Skeletal muscle tissue (tissue), 4 donors: ENCODE results near the gene KCNT1. TPM values are rescaled to one million over a fixed set of nuclear protein-coding genes. Genes with fewer than 3 reads are reported as not detected.

Experiments
- H3K27ac ChIP-seq: one replicate; pipeline ENCODE4 v1.7.0; 2013; ENCODE audit warnings: mild to moderate bottlenecking, low read depth, low read length, inconsistent platforms
- H3K27me3 ChIP-seq, 3 donors: one replicate each; pipeline ENCODE4 v1.7.0; 2013; ENCODE audit warnings: low read length in 3 of 3; ENCODE audit not compliant: control insufficient read depth in 3 of 3, insufficient read depth in 3 of 3
- H3K36me3 ChIP-seq, 3 donors: one replicate each; pipeline ENCODE4 v1.7.0; 2013; ENCODE audit warnings: low read length in 3 of 3; ENCODE audit not compliant: control insufficient read depth in 3 of 3, insufficient read depth in 3 of 3
- H3K4me1 ChIP-seq, 3 donors: one replicate each; pipeline ENCODE4 v1.7.0; 2013; ENCODE audit warnings: low read length in 3 of 3, mild to moderate bottlenecking in 3 of 3; ENCODE audit not compliant: control insufficient read depth in 3 of 3, insufficient read depth in 3 of 3
- H3K4me3 ChIP-seq, 3 donors: one replicate each; pipeline ENCODE4 v1.7.0; 2013; ENCODE audit warnings: low read length in 3 of 3
- H3K9ac ChIP-seq, 3 donors: one replicate each; pipeline ENCODE4 v1.7.0; 2013; ENCODE audit warnings: low read length in 3 of 3, mild to moderate bottlenecking in 3 of 3, moderate library complexity in 2 of 3, low read depth in 1 of 3
- H3K9me3 ChIP-seq, 3 donors: one replicate each; pipeline ENCODE4 v1.7.0; 2013; ENCODE audit warnings: low read length in 3 of 3; ENCODE audit not compliant: control insufficient read depth in 3 of 3
- total RNA-seq: library from RNA; depleted of rRNA; stranded (reverse); fragments of >200 nt; gene quantifications from one replicate; pipeline ENCODE4 v1.2.3, GENCODE V29; 2014
- donor health status: Osteomylitis.

The KCNT1 gene
- total RNA-seq, 1 donor from 2014 or later = 1.6 TPM

DNA sequence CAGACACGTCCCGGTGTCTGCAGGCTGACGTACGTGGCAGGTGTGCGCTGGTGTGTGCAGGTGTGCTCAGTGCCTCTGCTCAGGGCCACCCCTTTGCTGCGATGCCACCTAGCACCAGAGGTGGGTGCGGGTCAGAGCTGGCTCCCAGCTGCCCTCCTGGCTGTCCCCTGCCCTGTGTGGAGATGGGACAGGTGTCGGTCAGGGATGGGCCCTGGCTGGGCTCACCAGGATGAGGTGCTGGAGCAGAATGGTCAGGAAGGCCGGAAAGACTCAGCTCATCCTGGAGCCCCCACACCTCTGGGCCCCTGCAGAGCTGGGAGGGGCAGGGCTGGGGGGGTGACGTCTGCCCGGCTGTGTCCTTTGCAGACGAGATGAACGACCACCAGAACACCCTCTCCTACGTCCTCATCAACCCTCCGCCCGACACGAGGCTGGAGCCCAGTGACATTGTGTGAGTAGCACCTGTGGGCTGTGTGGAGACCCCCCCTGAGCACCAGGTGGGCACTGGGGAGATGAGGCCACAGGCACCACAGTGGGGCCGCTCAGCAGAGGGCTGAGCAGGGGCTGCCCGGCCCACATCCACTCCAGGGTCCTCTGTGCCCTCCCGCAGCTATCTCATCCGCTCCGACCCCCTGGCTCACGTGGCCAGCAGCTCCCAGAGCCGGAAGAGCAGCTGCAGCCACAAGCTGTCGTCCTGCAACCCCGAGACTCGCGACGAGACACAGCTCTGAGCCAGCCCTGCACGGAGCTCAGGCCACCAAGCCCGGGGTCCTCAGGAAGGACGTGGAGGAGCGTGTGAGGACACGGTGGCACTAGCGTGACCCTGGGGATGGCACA, 89.7 kb downstream of the KCNT1 start:
- Histone ChIP-seq H3K27me3 (peaks cover 12 to 23% (median 12%) of the 10 kb centered on the region in 3 donors), H3K4me3 (no peak overlapping the region), H3K9me3 (no peaks in the 10 kb centered on the region), H3K9ac (no peak overlapping the region), H3K4me1 (peaks cover 2 to 5% (median 3%) of the 10 kb centered on the region in 3 donors), H3K36me3 (no peaks in the 10 kb centered on the region), H3K27ac (no peak overlapping the region)

DNA sequence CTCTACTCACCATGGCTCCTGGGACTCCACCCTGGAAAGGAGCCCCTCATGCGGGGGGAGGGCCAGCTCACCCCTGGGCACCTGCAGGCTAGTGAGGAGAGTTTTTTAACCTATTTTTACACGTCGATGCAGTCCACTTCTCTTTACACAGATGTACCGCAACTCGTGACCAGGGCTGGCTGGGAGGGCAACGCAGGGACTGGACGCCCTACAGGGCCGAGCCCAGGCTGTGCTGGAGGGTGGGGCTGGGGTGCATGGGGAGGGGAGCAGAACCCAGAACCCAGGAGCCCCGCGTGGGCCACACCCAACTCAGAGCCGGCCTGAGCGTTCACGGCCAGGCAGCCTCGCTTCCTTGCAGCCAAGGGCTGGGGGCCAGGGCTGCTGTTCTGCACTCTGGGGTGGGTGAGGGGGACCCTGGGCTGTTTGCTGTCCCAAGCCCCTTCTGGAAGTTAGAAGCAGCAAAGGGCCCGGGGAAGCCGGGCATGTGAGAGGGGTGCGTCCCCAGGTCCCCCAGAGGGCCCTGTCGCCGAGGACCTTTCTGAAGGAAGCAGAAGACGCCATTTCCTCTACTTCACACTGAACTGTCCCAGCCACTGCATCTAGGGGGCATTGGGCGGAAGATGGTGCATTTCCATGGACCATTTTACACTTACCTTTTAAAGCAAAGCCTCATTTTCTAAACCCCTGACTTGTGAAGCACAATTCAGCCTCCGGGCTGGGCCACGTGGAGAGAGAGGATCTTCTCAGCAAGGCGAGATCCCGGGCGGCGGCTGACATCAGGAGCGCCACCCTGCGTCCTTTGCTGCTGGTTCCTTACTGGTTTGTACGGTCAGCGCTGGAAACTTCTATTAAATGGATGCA, 90.5 kb downstream of the KCNT1 start:
- Histone ChIP-seq H3K27me3 (peaks cover 15 to 28% (median 18%) of the 10 kb centered on the region in 3 donors), H3K9me3 (no peaks in the 10 kb centered on the region), H3K9ac (no peak overlapping the region), H3K27ac (no peak overlapping the region), H3K4me3 (no peak overlapping the region), H3K4me1 (peaks cover 10 to 13% (median 11%) of the 10 kb centered on the region in 3 donors), H3K36me3 (no peaks in the 10 kb centered on the region)

DNA sequence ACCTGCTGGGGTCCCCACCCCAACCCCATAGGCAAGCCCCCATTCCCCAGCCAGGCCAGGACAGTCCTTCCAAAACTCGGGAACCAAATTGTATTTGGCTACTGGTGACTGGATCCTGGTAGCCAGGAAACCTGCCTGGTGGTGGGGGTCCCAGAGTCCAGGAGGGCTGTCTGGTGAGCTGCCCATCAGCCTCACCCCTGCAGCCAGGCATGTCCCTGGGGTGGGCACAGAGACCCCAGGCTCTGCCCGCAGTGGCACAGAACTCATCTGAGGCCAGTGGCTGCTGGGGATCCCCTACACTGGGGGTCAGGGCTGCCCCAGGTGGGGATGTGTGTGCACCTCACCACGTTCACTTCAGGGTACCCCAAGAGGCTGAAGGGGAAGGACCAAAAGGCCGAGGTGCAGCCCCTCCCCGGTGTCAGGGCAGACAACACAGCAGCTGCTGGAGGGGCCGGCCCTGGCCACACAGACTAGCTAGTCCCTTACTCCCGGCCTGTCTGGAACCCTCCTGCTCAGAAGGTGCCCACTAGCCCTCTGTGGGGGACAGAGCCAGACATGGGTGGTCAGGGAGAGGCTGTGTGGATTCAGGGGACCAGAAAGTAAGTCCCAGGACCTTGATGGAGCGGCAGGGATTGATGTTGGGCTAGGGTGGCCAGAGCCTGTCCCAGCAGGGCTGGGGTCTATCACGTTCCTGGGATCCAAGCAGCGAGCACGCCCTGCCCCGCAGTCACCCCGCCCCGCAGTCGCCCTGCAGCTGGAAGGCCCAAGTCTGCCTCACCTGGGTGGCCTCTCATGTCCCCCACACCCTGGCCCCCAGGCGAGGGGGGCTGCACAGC, 91.5 kb downstream of the KCNT1 start:
- no peak overlapping the region for H3K27ac ChIP-seq
- no peak overlapping the region for H3K9ac ChIP-seq
- no peak overlapping the region for H3K4me3 ChIP-seq
- no peaks in the 10 kb centered on the region for H3K9me3 ChIP-seq
- peaks cover 19 to 22% (median 20%) of the 10 kb centered on the region in 3 donors for H3K4me1 ChIP-seq
- peaks cover 15 to 28% (median 18%) of the 10 kb centered on the region in 3 donors for H3K27me3 ChIP-seq
- no peaks in the 10 kb centered on the region for H3K36me3 ChIP-seq

DNA sequence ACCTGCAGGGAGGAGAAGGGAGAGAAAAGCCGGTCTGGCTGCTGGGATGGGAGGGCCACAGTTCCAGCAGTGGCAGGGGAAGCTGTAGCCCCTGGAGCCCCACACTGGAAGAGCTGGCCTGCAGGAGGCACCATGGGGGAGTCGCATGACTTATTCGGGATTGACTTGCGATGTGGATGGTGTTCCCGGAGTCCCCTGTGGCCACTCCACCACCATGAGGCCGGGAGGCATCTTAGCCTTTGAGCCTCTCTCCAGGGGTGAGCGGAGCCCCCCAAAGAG, 92.0 kb downstream of the KCNT1 start:
- no peak overlapping the region for H3K9ac ChIP-seq
- H3K27ac ChIP-seq = no peak overlapping the region
- H3K9me3 ChIP-seq = no peaks in the 10 kb centered on the region
- peaks cover 25 to 27% (median 26%) of the 10 kb centered on the region in 3 donors for H3K4me1 ChIP-seq
- H3K36me3 ChIP-seq = no peaks in the 10 kb centered on the region
- no peak overlapping the region for H3K4me3 ChIP-seq
- H3K27me3 ChIP-seq = peaks cover 15 to 28% (median 18%) of the 10 kb centered on the region in 3 donors

DNA sequence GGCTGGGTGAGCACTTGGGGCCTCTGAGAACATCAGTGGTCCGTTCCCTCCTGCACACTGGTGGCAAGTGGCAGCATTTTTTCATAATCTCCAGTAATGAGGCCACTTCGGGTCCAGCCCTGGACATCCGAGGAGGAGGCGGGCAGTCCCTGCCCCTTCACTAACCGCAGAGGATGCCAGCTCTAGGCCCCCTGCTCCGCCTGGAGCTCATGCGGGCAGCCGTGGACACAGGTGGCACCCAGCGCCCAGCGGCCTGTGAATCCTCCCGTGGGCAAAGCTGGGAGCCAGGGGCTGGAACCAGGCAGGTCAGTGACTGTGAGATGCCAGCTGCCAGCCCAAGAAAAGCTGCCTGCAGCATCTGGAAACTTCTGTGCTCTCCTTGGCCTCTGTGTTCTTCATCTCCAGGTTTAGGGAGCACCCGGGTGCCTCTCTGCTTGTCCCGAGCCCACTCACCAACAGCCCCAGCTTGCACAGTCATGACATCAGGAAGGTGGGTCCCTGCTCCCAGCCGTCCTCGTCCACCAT, 92.4 kb downstream of the KCNT1 start:
- Histone ChIP-seq H3K9me3 (no peaks in the 10 kb centered on the region), H3K27ac (no peak overlapping the region), H3K4me1 (peaks cover 25 to 27% (median 27%) of the 10 kb centered on the region in 3 donors), H3K36me3 (no peaks in the 10 kb centered on the region), H3K9ac (no peak overlapping the region), H3K27me3 (peaks cover 15 to 28% (median 18%) of the 10 kb centered on the region in 3 donors), H3K4me3 (no peak overlapping the region)

DNA sequence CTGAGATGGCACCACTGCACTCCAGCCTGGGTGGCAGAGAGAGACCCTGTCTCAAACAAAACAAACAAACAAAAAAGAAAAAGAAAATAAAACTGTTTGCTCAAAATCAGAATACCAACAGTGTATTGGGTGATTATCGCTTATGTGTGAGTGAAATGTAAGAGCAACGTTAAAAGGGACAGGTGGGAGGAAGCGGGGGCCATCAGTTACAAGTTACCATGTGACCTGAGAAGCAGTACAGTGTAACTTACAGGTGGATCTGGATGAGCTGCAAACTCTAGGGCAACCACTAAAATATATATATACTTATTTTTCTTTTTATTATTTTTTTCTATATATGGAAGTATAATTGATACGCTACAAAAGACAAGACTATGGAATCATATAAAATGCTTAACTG, 93.4 kb downstream of the KCNT1 start:
- peaks cover 25 to 27% (median 27%) of the 10 kb centered on the region in 3 donors for H3K4me1 ChIP-seq
- no peak overlapping the region for H3K27ac ChIP-seq
- no peaks in the 10 kb centered on the region for H3K36me3 ChIP-seq
- no peaks in the 10 kb centered on the region for H3K9me3 ChIP-seq
- peaks cover 15 to 28% (median 18%) of the 10 kb centered on the region in 3 donors for H3K27me3 ChIP-seq
- H3K4me3 ChIP-seq = no peak overlapping the region
- H3K9ac ChIP-seq = no peak overlapping the region

DNA sequence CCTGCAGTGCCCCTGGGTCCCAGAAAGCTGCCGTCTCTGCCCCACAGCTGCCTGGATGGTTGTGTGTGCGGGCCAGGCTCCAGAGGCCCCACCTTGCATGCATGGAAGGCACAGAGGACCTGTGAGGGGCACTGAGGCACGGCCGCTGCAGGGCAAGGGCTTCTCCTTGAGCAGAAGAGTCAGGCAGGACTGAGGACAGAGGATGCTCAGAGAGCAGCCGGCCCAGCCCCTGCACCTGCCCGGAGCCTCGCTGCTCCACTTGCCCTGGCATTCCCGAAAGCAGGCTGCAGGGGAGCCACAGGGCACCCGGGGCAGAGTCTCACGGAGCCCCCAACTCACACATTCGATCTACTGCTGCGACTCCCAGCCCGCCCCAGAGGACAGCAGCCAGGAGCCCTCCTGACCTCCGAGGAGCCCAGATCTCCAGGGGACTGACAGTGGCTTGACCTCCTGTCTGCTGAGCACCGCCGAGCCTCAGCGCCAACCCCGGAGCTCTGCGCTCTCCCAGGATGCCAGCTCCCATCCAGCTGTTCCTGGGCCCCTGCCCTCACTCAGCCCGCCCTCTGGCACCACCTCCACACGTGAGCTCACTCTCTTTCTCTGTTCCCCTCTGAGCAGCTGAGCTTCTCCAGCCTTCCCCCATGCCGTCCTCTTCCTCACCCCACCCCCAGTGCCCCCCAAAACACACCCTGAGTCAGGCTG, 95.0 kb downstream of the KCNT1 start:
- Histone ChIP-seq H3K27me3 (peaks cover 15 to 28% (median 18%) of the 10 kb centered on the region in 3 donors), H3K9ac (peak overlapping the region in 1 of 3 donors; percentile 3), H3K4me1 (peaks cover 25 to 27% (median 27%) of the 10 kb centered on the region in 3 donors), H3K4me3 (no peak overlapping the region), H3K27ac (no peak overlapping the region), H3K36me3 (no peaks in the 10 kb centered on the region), H3K9me3 (no peaks in the 10 kb centered on the region)

DNA sequence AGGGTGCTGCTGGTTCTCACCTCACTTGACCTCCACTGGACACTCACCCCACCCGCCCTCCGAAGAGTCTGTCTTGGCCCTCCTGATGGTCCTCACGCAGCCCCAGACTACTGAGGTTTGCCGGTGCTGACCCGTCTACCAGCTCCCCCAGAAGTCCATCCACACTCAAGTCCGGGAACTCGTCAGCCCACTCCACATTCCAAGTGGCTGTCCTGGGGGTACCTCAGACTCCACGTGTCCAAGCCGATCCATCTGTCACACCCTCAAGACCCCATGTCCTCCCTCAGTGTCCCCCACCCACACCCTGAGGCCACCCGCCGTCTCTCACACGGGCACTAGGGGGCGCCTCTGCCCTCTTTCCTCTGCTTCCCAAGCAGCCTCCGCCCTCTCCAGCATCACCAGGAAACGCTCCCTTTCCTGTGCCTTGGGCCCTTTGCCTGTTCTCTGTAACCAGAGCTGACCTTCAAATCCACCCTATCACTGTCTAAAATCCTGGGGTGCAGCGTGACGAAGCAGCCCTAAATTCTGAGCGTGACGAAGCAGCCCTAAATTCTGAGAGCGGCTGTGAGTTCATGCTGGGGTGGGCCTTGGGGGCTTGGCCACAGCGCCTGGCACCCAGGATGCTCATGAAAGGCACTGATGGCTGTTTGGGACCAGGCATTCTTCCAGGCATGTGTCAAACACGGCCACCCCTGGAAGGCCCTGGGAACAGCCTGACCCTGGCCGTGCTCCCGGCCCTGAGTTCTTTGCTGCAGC, 95.7 kb downstream of the KCNT1 start:
- peaks cover 15 to 28% (median 18%) of the 10 kb centered on the region in 3 donors for H3K27me3 ChIP-seq
- no peak overlapping the region for H3K27ac ChIP-seq
- H3K4me1 ChIP-seq = peaks cover 25 to 27% (median 27%) of the 10 kb centered on the region in 3 donors
- no peaks in the 10 kb centered on the region for H3K36me3 ChIP-seq
- H3K4me3 ChIP-seq = peak overlapping the region in 2 of 3 donors; percentile 28 to 35
- peak overlapping the region in 2 of 3 donors; percentile 43 to 62 for H3K9ac ChIP-seq
- no peaks in the 10 kb centered on the region for H3K9me3 ChIP-seq
